Fibroblast of the conjunctiva (primary cell): ENCODE results near the gene ADAM22.

Experiments
- DNase-seq: peaks from one replicate; pipeline ENCODE4 v3.0.0-alpha.2; 2010; ENCODE audit warnings: low read depth

ADAM22 gene

GRCh38 chr7:88217675-88218428, 283.8 kb downstream of the ADAM22 start:
- no peak for DNase-seq

- DNase-seq: no peak
Observed at GRCh38 chr7:88218429-88218745, 284.3 kb downstream of the ADAM22 start.

DNA sequence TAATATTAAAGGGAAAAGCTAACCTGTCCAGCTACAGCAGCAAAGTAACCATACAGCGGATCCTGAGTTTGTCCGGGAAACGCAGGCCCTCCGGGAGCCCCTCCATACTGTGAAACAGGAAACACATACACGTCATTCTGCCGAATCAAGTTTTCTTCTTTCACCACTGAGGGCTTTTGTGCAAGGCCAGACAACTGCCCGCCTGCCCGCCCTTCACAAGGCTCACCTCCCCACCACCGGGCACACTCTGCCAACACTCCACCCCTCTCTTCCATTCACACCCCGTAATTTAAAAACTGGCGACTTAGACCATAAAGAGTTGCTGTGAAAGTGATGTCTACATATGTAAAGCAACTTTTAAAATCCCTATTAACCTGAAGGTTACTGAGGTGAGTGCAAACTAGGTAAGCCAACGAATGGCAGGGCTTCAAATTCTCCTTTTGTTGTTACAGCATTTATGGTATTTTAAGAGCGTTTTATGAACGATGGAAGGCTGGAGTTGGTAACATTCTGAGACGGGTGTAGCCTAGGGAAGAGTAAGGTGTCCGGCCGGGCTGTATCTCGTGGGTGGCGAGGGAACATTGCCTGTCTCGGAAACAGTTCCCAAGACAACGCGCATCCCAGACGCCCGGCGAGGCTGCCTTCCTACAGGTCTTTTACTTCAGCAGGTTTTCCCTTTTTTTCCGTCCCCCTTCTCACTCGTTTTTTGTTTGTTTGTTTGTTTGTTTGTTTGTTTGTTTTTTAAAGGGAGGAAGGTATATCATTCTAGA, 285.0 kb downstream of the ADAM22 start:
- DNase-seq: no peak

DNA sequence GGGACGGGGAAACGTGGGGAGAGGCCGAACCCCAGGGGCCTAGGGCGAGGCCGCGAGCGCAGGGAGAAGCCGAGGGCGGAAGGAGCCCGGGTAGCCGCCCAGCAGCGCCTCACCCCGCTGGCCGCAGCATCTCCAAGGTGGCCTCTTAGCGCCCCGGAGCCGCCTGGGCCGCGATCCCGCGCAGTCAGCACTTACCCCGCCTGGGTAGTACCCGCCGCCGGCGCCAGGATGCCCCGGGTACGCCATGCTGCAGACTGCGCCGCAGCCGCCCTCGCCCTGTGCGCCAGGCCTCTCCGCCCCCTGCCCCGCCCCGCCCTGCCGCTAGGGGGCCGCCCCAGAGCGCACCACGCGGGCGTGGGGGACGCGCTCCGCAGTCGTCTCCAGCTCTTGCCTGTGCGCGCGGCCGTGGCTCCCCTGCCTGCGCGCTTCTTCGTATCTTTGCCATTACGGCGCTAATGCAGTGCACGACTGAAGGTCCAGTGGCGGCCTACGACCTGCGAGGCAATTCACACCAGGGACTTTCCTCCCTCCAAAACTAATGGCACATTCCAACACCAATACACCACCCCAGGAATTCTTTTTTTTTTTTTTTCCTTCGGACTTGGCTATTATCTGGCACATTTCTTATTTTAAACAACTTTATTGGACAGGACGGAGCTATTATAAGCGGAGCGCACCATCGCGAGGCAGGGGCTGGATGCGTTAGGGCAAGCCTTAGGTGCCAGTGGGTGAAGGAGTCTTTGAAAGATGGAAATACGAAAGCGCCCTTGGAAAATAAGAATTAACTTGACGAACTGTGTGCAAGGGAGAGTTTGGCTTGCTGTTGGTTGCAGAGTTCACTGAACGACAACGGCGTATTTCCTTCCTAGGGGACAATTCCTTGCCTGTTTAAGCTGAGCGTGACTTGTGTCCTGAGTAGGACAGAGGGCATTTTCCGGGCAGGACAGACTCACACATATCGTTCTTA, 286.0 kb downstream of the ADAM22 start, which contains the start of gene SRI:
Gene SRI, minus strand, starts transcription at position 258 of the 967 bp plus-strand sequence. Its CDS starts 12 bp downstream, at position 246.
- DNase-seq: peak; percentile 56

DNA sequence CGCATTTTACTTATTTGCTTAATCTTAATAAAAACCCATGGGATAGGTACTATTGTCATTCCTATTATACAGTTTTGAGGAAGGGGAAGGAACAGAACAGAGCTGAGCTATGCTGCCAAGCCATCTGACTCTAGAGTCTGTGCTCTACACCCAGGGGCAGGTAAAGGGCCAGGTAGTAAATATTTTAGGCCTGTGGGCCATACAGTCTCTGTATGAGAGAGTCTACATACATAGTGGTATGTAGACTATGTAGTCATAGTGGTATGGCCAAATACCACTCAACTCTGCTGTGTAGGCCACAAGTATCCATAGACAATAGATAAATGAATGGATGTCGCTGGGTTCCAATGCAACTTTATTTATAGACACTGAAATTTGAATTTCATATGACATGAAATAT, 289.2 kb downstream of the ADAM22 start:
- no peak for DNase-seq

DNA sequence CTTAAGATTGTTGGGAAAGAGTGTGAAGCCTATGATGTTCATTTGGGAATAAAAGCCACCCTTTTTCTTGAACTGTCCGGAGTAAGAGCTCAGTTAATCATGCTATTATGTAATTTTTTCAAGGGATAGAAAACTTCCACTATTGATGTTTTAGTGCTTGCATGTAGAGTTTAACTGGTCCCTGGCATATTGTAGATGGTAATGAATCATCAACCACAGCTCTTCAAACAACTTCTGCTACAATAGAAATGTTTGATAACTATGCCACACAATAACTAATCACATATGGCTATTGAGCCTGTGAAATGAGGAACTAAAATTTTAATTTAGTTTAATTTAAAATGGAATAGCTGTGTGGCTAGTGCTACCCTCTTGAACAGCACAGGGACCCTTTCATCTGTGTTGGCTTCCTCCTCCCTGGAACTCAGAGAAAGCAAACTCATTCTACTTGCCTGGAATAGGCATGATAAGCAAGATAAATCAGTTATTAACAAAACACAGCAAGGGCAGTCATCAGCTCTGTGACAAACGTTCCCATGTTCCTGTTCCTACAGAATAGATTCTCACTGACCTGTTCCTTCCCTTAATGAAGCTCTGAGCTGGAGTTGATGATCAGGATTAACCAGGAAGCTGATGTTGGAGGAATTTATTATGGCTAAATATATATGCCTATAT, 290.7 kb downstream of the ADAM22 start:
- no peak for DNase-seq

GRCh38 chr7:88226201-88226600, 292.1 kb downstream of the ADAM22 start:
- DNase-seq: no peak

DNA sequence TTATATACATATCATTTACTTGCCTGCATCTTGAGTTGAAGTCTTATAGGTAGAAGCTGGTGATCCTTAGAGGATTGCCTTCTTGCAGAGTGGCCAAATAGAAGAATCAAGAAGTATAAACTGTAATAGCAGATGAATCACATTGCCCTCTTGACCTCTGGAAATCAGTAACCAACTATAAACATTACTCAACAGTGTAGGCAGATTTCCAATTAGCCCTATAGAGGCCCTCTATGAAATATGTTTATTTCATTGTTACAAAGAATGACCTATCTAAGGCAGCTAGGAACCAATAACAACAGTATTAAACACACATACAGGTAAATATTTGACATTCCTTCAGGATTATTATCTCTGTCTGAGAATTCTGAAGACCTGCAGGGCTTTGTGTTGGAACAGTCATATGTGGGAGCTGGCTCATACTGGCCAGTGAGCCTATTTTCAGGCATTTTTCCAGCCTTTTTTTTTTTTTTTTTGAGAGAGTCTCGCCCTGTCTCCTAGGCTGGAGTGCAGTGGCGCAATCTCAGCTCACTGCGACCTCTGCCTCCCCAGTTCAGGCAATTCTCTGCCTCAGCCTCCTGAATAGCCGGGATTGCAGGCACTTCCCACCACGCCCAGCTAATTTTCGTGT, 292.9 kb downstream of the ADAM22 start:
- DNase-seq: peak; percentile 63

DNA sequence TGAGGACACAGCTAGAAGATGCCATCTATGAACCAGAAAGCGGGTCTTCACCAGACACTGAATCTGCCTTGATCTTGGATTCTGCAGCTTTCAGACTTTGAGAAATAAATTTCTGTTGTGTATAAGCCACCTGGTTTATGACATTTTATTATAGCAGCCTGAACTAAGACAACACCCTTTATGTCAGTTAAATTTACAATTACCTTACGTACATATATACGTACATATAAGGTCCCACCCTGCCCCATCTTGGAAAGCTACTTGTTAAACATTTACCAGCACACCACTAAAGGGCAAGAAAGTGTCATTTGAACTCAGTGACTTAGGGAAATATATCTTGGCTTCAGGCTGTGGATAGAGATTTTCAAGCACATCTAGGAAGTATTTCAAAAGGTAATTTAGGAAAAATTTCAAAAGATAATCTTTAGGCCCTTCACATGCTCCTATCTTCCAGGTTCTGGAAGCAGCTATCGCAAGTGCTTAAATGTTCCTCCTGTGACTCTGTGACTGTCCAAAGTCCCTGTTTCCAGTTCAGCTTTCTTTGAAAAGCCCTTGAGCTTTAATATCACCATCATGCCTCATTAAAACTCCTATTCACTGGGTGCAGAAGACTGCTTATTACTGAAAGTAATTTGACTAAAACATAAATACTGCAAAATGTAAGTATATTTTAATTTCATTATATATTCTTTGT, 295.4 kb downstream of the ADAM22 start:
- no peak for DNase-seq

DNA sequence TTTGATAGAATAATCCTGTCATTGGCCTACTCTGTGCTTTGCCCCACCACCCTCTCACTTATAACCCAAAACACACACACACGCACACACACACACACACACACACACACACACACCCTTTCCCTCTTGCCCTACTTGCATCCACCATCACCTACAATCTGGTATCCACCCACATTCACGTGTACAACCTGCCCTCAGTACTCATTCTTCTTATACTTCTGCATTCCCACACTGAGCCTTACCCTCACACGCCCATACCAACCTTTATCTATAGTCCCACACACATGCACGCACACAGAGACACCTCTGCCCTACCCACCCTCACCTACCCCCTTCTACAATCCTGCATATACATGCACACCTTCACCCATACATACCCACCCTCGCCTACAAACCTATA, 296.6 kb downstream of the ADAM22 start:
- no peak for DNase-seq

GRCh38 chr7:88233828-88234227, 299.8 kb downstream of the ADAM22 start:
- no peak for DNase-seq

DNA sequence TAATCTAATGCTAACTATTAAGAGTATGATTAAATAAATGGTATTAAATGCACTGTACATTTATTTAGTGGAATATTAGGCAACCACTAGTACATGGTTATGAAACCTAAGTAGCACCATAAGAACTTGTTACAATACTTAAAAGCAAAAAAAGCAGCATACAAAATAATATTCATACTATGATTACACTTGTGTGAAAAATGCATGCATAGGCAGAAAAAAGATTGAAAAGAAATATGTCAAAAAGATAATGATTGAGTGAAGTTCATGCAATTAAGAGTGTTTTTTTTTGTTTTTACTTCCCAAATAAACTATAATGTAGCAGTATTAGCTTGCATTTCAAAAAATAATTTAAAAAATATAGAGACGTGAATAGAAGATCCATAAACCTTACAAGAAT, 305.8 kb downstream of the ADAM22 start:
- no peak for DNase-seq

GRCh38 chr7:88243345-88243909, 309.4 kb downstream of the ADAM22 start:
- peak; percentile 64 for DNase-seq

DNA sequence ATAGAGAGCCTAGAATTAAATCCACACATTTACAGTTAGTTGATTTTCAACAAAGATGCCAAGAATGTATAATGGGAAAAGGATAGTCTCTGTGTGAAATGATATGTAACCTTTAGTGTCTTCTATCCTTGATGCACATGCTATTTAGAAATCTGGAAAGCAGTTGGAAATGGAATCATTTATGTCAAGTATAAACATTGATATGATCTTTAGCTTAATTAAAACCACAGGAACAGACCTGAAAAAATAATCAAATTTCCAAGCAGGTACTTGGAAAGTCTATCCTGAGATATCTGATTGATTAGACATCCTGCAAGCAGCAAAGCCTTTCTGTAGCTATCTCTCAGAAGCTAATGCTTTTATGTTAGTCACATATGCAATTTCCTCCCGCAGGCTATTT, 310.2 kb downstream of the ADAM22 start:
- DNase-seq: no peak
